Measurements from ENCODE around the gene RIMS1.

DNA sequence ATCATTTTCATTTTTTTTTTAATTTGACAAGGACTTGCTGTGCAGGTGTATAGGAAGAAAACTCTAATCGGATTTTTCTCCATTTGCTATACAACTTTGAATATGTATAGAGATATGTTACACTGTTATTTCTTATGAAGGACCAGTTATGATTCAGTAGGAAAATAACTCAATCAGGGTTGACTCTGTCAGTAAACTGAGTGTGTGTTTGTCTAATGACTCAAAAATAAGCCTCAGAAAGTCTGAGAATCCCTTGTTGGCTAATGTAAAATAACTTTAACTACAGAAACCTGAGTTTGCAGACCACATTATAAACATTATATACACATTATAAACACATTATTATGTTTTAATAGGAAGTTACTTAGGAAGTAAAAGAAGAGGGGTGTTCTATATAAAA lies 352.6 kb downstream of the RIMS1 start:
- TF ChIP-seq, protein P1, sequence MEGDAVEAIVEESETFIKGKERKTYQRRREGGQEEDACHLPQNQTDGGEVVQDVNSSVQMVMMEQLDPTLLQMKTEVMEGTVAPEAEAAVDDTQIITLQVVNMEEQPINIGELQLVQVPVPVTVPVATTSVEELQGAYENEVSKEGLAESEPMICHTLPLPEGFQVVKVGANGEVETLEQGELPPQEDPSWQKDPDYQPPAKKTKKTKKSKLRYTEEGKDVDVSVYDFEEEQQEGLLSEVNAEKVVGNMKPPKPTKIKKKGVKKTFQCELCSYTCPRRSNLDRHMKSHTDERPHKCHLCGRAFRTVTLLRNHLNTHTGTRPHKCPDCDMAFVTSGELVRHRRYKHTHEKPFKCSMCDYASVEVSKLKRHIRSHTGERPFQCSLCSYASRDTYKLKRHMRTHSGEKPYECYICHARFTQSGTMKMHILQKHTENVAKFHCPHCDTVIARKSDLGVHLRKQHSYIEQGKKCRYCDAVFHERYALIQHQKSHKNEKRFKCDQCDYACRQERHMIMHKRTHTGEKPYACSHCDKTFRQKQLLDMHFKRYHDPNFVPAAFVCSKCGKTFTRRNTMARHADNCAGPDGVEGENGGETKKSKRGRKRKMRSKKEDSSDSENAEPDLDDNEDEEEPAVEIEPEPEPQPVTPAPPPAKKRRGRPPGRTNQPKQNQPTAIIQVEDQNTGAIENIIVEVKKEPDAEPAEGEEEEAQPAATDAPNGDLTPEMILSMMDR (IDR thresholded peaks at IDR 0.05; ENCODE audit: low read depth, low read length, missing input control), result no peak
- no peak for TF ChIP-seq REST (IDR thresholded peaks at IDR 0.05)
- no peak for TF ChIP-seq RXRA (IDR thresholded peaks at IDR 0.05)
- TF ChIP-seq SP1 (IDR thresholded peaks at IDR 0.05), result no peak
- TF ChIP-seq TAF1 (conservative IDR thresholded peaks at IDR 0.05), result no peak
- no peak for TF ChIP-seq NR2F2 (IDR thresholded peaks at IDR 0.05)
- no peak for TF ChIP-seq RAD21 (IDR thresholded peaks at IDR 0.05)
- TF ChIP-seq YY1 (IDR thresholded peaks at IDR 0.05), result no peak
- TF ChIP-seq ATF3 (IDR thresholded peaks at IDR 0.05), result no peak
- TF ChIP-seq MAX (IDR thresholded peaks at IDR 0.05), result no peak
- TF ChIP-seq, protein P2, sequence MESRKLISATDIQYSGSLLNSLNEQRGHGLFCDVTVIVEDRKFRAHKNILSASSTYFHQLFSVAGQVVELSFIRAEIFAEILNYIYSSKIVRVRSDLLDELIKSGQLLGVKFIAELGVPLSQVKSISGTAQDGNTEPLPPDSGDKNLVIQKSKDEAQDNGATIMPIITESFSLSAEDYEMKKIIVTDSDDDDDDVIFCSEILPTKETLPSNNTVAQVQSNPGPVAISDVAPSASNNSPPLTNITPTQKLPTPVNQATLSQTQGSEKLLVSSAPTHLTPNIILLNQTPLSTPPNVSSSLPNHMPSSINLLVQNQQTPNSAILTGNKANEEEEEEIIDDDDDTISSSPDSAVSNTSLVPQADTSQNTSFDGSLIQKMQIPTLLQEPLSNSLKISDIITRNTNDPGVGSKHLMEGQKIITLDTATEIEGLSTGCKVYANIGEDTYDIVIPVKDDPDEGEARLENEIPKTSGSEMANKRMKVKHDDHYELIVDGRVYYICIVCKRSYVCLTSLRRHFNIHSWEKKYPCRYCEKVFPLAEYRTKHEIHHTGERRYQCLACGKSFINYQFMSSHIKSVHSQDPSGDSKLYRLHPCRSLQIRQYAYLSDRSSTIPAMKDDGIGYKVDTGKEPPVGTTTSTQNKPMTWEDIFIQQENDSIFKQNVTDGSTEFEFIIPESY (IDR thresholded peaks at IDR 0.05), result no peak
- TF ChIP-seq JUND (IDR thresholded peaks at IDR 0.05), result no peak

Data from liver (tissue), 3 donors.